Loucy (cell line): Measurements from ENCODE around the gene SAA1.

Experiments used
- H2AFZ ChIP-seq: fragments of 200-600 bp; sonication (generic); 2 replicates; pipeline ENCODE4 v1.6.0; 2016; ENCODE audit warnings: antibody characterized with exemption, mild to moderate bottlenecking, low read length, moderate library complexity
- H3F3A ChIP-seq: fragments of 200-600 bp; 2 replicates; pipeline ENCODE4 v1.6.0; 2016; ENCODE audit warnings: antibody characterized with exemption, low read depth, mild to moderate bottlenecking
- H3K27me3 ChIP-seq: fragments of 200-600 bp; sonication (generic); 2 replicates; pipeline ENCODE4 v1.6.1; 2014; ENCODE audit warnings: low read length, mild to moderate bottlenecking; ENCODE audit not compliant: insufficient read depth, poor library complexity, severe bottlenecking
- H3K36me3 ChIP-seq: fragments of 200-600 bp; sonication (generic); 2 replicates; pipeline ENCODE4 v1.6.1; 2016; ENCODE audit warnings: low read length; ENCODE audit not compliant: insufficient read depth
- H3K4me1 ChIP-seq: fragments of 200-600 bp; sonication (generic); 2 replicates; pipeline ENCODE4 v1.5.1; 2014; ENCODE audit warnings: low read length, mild to moderate bottlenecking; ENCODE audit not compliant: insufficient read depth, poor library complexity, severe bottlenecking
- H3K4me2 ChIP-seq: fragments of 200-600 bp; sonication (generic); 2 replicates; pipeline ENCODE4 v1.6.0; 2014; ENCODE audit warnings: antibody characterized with exemption, low read length, low read depth, mild to moderate bottlenecking; ENCODE audit not compliant: poor library complexity, severe bottlenecking
- H3K4me3 ChIP-seq: fragments of 200-600 bp; sonication (generic); 2 replicates; pipeline ENCODE4 v1.5.1; 2014; ENCODE audit warnings: low read length, mild to moderate bottlenecking, mixed read lengths; ENCODE audit not compliant: poor library complexity, severe bottlenecking
- H3K79me2 ChIP-seq: fragments of 200-600 bp; sonication (generic); 2 replicates; pipeline ENCODE4 v1.6.1; 2014; ENCODE audit warnings: low read length; ENCODE audit not compliant: insufficient read depth
- H3K9ac ChIP-seq: fragments of 200-600 bp; sonication (generic); 2 replicates; pipeline ENCODE4 v1.6.0; 2014; ENCODE audit warnings: mild to moderate bottlenecking, low read depth, low read length, moderate library complexity; ENCODE audit not compliant: poor library complexity, severe bottlenecking
- H3K9me2 ChIP-seq: fragments of 200-600 bp; sonication (generic); replicated peaks from 2 replicates; pipeline ENCODE4 v1.6.1; 2016; ENCODE audit warnings: low read depth, low read length, mixed read lengths
- H3K9me3 ChIP-seq: fragments of 200-600 bp; sonication (generic); 2 replicates; pipeline ENCODE4 v1.6.1; 2014; ENCODE audit warnings: mild to moderate bottlenecking, antibody characterized with exemption, low read length, low read depth; ENCODE audit not compliant: insufficient read depth
- H4K20me1 ChIP-seq: fragments of 200-600 bp; sonication (generic); 2 replicates; pipeline ENCODE4 v1.6.0; 2014; ENCODE audit warnings: antibody characterized with exemption, low read length, mild to moderate bottlenecking; ENCODE audit not compliant: insufficient read depth, poor library complexity, severe bottlenecking
- CTCF ChIP-seq: fragments of 200-600 bp; sonication (generic); conservative IDR thresholded peaks from 2 replicates; pipeline ENCODE4 v1.5.1; 2014; ENCODE audit warnings: mild to moderate bottlenecking, antibody characterized with exemption, low read length
- EZH2phosphoT487 ChIP-seq: fragments of 200-600 bp; IDR thresholded peaks from 2 replicates; pipeline ENCODE4 v1.6.1; 2018; ENCODE audit warnings: antibody characterized with exemption, mild to moderate bottlenecking, moderate library complexity, borderline replicate concordance

Gene SAA1

GRCh38 chr11:18223591-18224387, 42.3 kb upstream of the SAA1 start:
- H3K27me3 ChIP-seq: peaks cover 11% of the 10 kb centered on the region
- H3K4me2 ChIP-seq: no peak overlapping the region
- H3K9ac ChIP-seq: no peak overlapping the region

GRCh38 chr11:18225913-18226312, 40.2 kb upstream of the SAA1 start:
- H3K9me3 ChIP-seq: no peaks in the 10 kb centered on the region
- peaks cover 2% of the 10 kb centered on the region for H3K27me3 ChIP-seq
- no peak overlapping the region for H3K9ac ChIP-seq
- no peak overlapping the region for H2AFZ ChIP-seq
- no peaks in the 10 kb centered on the region for H3K79me2 ChIP-seq
- H3F3A ChIP-seq: no peaks in the 10 kb centered on the region
- H3K4me1 ChIP-seq: no peaks in the 10 kb centered on the region
- H3K9me2 ChIP-seq: no peaks in the 10 kb centered on the region
- no peaks in the 10 kb centered on the region for H3K36me3 ChIP-seq
- H3K4me3 ChIP-seq: no peak overlapping the region
- TF ChIP-seq EZH2phosphoT487 (no peak), CTCF (no peak)
- no peak overlapping the region for H3K4me2 ChIP-seq
- H4K20me1 ChIP-seq: no peaks in the 10 kb centered on the region

More at GRCh38 chr11:18223591-18224387, 42.3 kb upstream of the SAA1 start:
- H3K36me3 ChIP-seq: no peaks in the 10 kb centered on the region
- H3K9me3 ChIP-seq: no peaks in the 10 kb centered on the region
- TF ChIP-seq EZH2phosphoT487: no peak
- TF ChIP-seq CTCF: no peak
- H2AFZ ChIP-seq: no peak overlapping the region
- no peaks in the 10 kb centered on the region for H3K79me2 ChIP-seq
- no peaks in the 10 kb centered on the region for H4K20me1 ChIP-seq
- H3K4me3 ChIP-seq: no peak overlapping the region
- no peaks in the 10 kb centered on the region for H3K4me1 ChIP-seq
- no peaks in the 10 kb centered on the region for H3F3A ChIP-seq
- no peaks in the 10 kb centered on the region for H3K9me2 ChIP-seq

- H3K4me1 ChIP-seq: no peaks in the 10 kb centered on the region
- H3F3A ChIP-seq: no peaks in the 10 kb centered on the region
- no peak for TF ChIP-seq CTCF
- no peak for TF ChIP-seq EZH2phosphoT487
- H3K9ac ChIP-seq: no peak overlapping the region
- H2AFZ ChIP-seq: no peak overlapping the region
- no peaks in the 10 kb centered on the region for H3K36me3 ChIP-seq
- no peaks in the 10 kb centered on the region for H3K79me2 ChIP-seq
- no peaks in the 10 kb centered on the region for H4K20me1 ChIP-seq
- H3K27me3 ChIP-seq: no peaks in the 10 kb centered on the region
- H3K9me3 ChIP-seq: no peaks in the 10 kb centered on the region
- no peak overlapping the region for H3K4me2 ChIP-seq
- no peak overlapping the region for H3K4me3 ChIP-seq
- H3K9me2 ChIP-seq: no peaks in the 10 kb centered on the region
These were observed 36.6 kb upstream of the SAA1 start for GRCh38 chr11:18229501-18229900.
